Psoas muscle (tissue), 8 donors: ENCODE results near the gene VPS50. TPM values are rescaled to one million over a fixed set of nuclear protein-coding genes. Genes with fewer than 3 reads are reported as not detected.

Experiments used
- ATAC-seq, 4 donors: fragments of 200-7000 bp; cut with Tn5 transposase; one replicate each; pipeline ENCODE4 v1.9.1; 2020; ENCODE audit warnings: moderate library complexity in 3 of 4, mild to moderate bottlenecking in 2 of 4
- DNase-seq, 2 donors: peaks; one replicate each; pipeline ENCODE4 v3.0.0-alpha.2; 2020
- H3K27ac ChIP-seq: fragments of 200-600 bp; one replicate; pipeline ENCODE4 v1.8.0; 2022
- H3K27me3 ChIP-seq, 3 donors: fragments of 200-600 bp in 1 of 3; one replicate each; pipeline versions ENCODE4 v1.6.1 to v1.8.0; 2013 to 2022; ENCODE audit warnings: low read length in 2 of 3, mild to moderate bottlenecking in 2 of 3, moderate library complexity in 1 of 3; ENCODE audit not compliant: insufficient read depth in 3 of 3
- H3K36me3 ChIP-seq, 2 donors: fragments of 200-600 bp in 1 of 2; one replicate each; pipeline versions ENCODE4 v1.6.1 to v1.8.0; 2013 to 2022; ENCODE audit warnings: low read depth in 1 of 2, mild to moderate bottlenecking in 1 of 2, moderate library complexity in 1 of 2; ENCODE audit not compliant: insufficient read depth in 1 of 2
- H3K4me1 ChIP-seq: fragments of 200-600 bp; one replicate; pipeline ENCODE4 v1.8.0; 2022
- H3K4me3 ChIP-seq: fragments of 200-600 bp; one replicate; pipeline ENCODE4 v1.8.0; 2022; ENCODE audit warnings: mild to moderate bottlenecking
- H3K9me3 ChIP-seq: fragments of 200-600 bp; one replicate; pipeline ENCODE4 v1.8.0; 2022
- WGBS, 3 donors: extraction: QIAGEN DNeasy Blood & Tissue Kit; methylation state at CpG; one replicate each; pipeline versions ENCODE4 v1.1.6 to v1.1.7; 2013; 5-methylcytosine and 5-hydroxymethylcytosine counted together
- intact Hi-C, 2 donors: fragments of 100-400 bp; cut with DNase I; formaldehyde crosslinking; loops; one replicate each; pipeline versions ENCODE4 v1.11.0 to v1.14.2; 2022
- polyA plus RNA-seq, 3 donors: library from polyadenylated mRNA; stranded (reverse); fragments of 200-250 nt; gene quantifications; one replicate each; pipeline ENCODE4 v1.2.3, GENCODE V29; 2013
- total RNA-seq, 4 donors: library from RNA; stranded (reverse); fragmentation: NEBNext Ultra II Directional in 2 of 4; extraction: Animal tissue kit (Norgen Biotek cat#: 25700) in 2 of 4; gene quantifications; one replicate each; pipeline versions ENCODE4 v1.2.1 to v1.2.4, GENCODE V29; 2021 to 2023
- TF ChIP-seq, protein P1 (sequence below): fragments of 200-600 bp; IDR thresholded peaks from one replicate; pipeline ENCODE4 v1.8.0; 2022; ENCODE audit warnings: antibody characterized with exemption
- donor health status: healthy with polysubstance abuse.
- donor health status: DM: no; HTN: no; CAD: no; lungs with moderate emphysema.
- donor health status: Bipolar disorder and iron deficiency.
- donor health status: healthy.
- donor health status: DM: yes; HTN: yes; CAD: no.
- donor health status: DM: no; HTN: no; CAD: no.
- donor health status: DM: no; HTN: no; CAD: no.
- donor health status: DM: yes; HTN: yes; CAD: no.

VPS50 gene
- total and polyA plus RNA-seq, 7 donors: 6.2 to 22.4 (median 17.6) TPM

DNA sequence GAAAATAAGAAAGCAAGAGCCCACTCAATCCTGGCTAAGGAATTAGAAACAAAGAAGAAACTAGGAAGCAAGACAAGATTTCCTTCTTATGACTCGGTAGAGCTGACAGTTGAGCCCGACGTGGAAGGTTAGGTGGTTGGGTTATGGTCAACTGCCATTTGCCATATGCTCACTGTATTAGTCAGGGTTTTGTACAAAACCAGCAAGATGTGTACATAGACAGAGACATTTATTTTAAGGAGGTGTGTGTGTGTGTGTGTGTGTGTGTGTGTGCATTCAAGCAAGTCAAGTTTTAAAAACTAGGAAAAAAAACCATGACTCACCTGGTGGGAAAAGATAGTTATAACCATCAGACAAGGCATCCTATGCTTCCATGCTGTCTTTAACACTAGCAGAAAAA lies 158.5 kb downstream of the VPS50 start:
- intact Hi-C loops: no loop called here
- WGBS, 3 donors: 87 to 88% (median 88%) methylated on average over 3 of the region's 3 CpGs
- no peak overlapping the region for H3K27ac ChIP-seq
- DNase-seq (no peak), ATAC-seq (no peak)
- no peaks in the 10 kb centered on the region for H3K4me1 ChIP-seq
- TF ChIP-seq, protein P1, sequence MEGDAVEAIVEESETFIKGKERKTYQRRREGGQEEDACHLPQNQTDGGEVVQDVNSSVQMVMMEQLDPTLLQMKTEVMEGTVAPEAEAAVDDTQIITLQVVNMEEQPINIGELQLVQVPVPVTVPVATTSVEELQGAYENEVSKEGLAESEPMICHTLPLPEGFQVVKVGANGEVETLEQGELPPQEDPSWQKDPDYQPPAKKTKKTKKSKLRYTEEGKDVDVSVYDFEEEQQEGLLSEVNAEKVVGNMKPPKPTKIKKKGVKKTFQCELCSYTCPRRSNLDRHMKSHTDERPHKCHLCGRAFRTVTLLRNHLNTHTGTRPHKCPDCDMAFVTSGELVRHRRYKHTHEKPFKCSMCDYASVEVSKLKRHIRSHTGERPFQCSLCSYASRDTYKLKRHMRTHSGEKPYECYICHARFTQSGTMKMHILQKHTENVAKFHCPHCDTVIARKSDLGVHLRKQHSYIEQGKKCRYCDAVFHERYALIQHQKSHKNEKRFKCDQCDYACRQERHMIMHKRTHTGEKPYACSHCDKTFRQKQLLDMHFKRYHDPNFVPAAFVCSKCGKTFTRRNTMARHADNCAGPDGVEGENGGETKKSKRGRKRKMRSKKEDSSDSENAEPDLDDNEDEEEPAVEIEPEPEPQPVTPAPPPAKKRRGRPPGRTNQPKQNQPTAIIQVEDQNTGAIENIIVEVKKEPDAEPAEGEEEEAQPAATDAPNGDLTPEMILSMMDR: no peak
- H3K4me3 ChIP-seq: no peak overlapping the region
- no peaks in the 10 kb centered on the region for H3K36me3 ChIP-seq
- H3K27me3 ChIP-seq: no peaks in the 10 kb centered on the region
- H3K9me3 ChIP-seq: no peaks in the 10 kb centered on the region

DNA sequence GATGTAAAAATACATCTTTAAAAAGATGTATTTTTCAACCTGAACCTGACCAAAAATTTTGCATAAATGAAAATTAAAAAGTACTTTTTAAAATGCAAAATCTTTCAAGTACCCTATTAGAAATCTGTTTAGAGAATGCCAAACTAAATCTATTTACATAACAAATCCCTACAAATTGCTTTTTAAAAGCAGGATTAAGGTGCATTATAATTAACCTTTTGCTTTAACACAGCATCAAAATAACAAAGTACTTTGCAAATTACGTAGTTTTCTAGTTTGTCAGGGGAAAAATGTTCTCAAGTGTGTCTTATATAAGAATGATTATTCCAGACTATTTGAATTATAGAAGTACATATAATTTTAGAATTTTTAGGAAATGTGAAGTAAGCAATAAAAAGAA lies 160.8 kb downstream of the VPS50 start:
- no peak overlapping the region for H3K27ac ChIP-seq
- no peak for DNase-seq
- H3K9me3 ChIP-seq: no peaks in the 10 kb centered on the region
- no peak for ATAC-seq
- WGBS, 3 donors: 89 to 92% (median 91%) methylated on average over 1 of the region's 1 CpG
- intact Hi-C loops: no loop called here
- no peaks in the 10 kb centered on the region for H3K4me1 ChIP-seq
- H3K27me3 ChIP-seq: no peaks in the 10 kb centered on the region
- TF ChIP-seq, protein P1: no peak
- no peak overlapping the region for H3K4me3 ChIP-seq
- H3K36me3 ChIP-seq: no peaks in the 10 kb centered on the region

DNA sequence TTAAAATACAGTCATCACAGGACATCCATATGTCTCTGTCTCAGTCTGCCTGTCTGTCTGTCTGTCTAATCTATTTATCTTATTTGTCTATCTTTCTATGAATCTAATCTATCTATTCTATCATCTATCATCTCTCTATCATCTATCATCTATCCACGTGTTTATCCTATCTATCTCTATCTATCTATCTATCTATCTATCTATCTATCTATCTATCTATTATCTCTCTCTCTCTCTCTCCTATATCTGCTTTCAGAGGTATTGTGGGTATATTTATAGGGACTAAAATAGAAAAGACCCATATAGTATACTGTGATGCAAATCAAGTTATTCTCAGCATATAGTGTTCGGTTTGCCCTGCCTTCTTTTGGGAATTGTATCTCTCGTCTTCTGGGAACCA lies 167.5 kb downstream of the VPS50 start:
- TF ChIP-seq, protein P1: no peak
- 83 to 90% (median 85%) methylated on average over 3 of the region's 3 CpGs for WGBS, 3 donors
- Histone ChIP-seq H3K27ac (no peak overlapping the region), H3K27me3 (no peaks in the 10 kb centered on the region), H3K36me3 (no peaks in the 10 kb centered on the region), H3K9me3 (no peaks in the 10 kb centered on the region), H3K4me3 (no peak overlapping the region), H3K4me1 (no peaks in the 10 kb centered on the region)
- DNase-seq (no peak), ATAC-seq (no peak)
- intact Hi-C loops: no loop called here

DNA sequence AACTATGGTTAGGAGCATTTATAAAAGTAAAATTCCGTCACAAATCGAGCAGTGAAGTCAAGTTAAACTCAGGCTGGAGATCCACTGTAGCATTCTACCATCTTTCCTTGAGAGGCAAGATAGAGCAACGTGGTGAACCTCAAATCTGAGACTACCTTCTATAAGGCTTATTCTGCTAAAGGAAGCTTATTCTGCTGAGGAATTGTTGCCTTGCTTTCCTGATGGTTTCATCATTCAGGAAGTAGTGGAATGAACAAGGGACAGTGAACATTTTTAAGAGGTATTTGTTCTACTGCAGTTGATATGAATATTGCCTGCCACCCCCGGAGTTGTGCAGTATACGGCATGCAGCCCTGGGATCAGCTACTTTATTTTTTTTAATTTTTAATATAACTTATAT lies 170.8 kb downstream of the VPS50 start:
- Histone ChIP-seq H3K36me3 (no peaks in the 10 kb centered on the region), H3K9me3 (peaks cover 9% of the 10 kb centered on the region), H3K4me1 (no peaks in the 10 kb centered on the region), H3K27ac (no peak overlapping the region), H3K4me3 (no peak overlapping the region), H3K27me3 (no peaks in the 10 kb centered on the region)
- intact Hi-C loops: no loop called here
- ATAC-seq: no peak
- WGBS, 3 donors: 83 to 86% (median 84%) methylated on average over 5 of the region's 5 CpGs
- TF ChIP-seq, protein P1: no peak
- no peak for DNase-seq

DNA sequence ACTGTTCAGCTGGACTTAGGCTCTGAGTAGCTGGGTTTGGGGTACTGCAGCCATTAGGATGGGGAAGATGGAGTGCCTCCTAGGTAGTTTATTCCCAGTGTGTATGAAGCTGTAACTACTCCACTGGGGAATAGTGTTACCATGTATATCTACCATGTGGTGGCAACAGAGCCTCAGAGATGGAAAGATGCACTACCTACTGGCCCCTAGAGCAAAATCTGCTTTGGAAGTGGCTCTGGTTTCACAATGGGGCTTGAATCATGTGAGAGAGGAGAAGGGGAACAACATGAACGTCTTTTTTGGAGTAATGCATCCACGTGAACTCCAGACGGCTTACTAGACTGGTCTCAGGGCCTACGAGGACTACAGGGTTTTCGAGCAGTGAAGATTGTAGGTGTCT lies 175.1 kb downstream of the VPS50 start:
- 74 to 83% (median 74%) methylated on average over 5 of the region's 5 CpGs for WGBS, 3 donors

More for the DNA sequence above, 175.1 kb downstream of the VPS50 start:
- Histone ChIP-seq H3K4me3 (no peak overlapping the region), H3K9me3 (peaks cover 9% of the 10 kb centered on the region), H3K36me3 (no peaks in the 10 kb centered on the region), H3K27me3 (no peaks in the 10 kb centered on the region), H3K27ac (no peak overlapping the region), H3K4me1 (no peaks in the 10 kb centered on the region)
- intact Hi-C loops: no loop called here
- no peak for ATAC-seq
- TF ChIP-seq, protein P1: no peak
- DNase-seq: no peak
